ENCODE data around the gene ADAP2.

DNA sequence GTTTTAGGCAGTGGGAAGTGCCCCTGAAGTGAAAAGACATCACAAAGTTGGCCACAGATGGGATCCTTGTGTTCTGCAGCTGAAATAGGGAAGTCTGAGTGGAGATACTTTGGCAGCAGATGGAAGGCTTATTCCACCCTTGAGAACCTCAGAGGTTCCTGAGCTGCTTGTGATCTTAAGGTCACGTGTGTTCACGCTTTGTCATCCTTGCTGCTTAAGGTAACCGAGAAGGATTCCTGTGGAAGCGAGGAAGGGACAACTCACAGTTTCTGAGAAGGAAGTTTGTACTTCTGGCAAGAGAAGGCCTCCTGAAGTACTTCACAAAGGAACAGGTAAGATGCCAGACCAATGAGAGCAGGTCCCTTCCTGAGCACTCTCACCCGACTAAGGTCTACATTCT is 12.2 kb downstream of the ADAP2 start:
- TF ChIP-seq, protein P1, sequence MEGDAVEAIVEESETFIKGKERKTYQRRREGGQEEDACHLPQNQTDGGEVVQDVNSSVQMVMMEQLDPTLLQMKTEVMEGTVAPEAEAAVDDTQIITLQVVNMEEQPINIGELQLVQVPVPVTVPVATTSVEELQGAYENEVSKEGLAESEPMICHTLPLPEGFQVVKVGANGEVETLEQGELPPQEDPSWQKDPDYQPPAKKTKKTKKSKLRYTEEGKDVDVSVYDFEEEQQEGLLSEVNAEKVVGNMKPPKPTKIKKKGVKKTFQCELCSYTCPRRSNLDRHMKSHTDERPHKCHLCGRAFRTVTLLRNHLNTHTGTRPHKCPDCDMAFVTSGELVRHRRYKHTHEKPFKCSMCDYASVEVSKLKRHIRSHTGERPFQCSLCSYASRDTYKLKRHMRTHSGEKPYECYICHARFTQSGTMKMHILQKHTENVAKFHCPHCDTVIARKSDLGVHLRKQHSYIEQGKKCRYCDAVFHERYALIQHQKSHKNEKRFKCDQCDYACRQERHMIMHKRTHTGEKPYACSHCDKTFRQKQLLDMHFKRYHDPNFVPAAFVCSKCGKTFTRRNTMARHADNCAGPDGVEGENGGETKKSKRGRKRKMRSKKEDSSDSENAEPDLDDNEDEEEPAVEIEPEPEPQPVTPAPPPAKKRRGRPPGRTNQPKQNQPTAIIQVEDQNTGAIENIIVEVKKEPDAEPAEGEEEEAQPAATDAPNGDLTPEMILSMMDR (IDR thresholded peaks at IDR 0.05) = no peak
- no peak for TF ChIP-seq POLR2A (IDR thresholded peaks at IDR 0.05)

Measured in Peyer's patch (tissue), 4 donors.